WTC11 (cell line): ENCODE measurements around the gene PEAK1.

Source experiments
- ATF3 ChIP-seq: sonication (generic); formaldehyde crosslinking; conservative IDR thresholded peaks from 2 replicates; pipeline ENCODE4 v1.8.1; 2022; ENCODE audit warnings: mild to moderate bottlenecking, missing genetic modification reagents
- CREB1 ChIP-seq: sonication (generic); formaldehyde crosslinking; IDR thresholded peaks from 2 replicates; pipeline ENCODE4 v1.8.0; 2023; ENCODE audit warnings: mild to moderate bottlenecking, missing genetic modification reagents
- ERG ChIP-seq: fragments of 250-450 bp; sonication (Bioruptor Pico); IDR thresholded peaks from 2 replicates; pipeline ENCODE4 v1.8.0; 2021; ENCODE audit warnings: mild to moderate bottlenecking
- IRF2 ChIP-seq: sonication (generic); formaldehyde crosslinking; IDR thresholded peaks from 2 replicates; pipeline ENCODE4 v1.8.0; 2022; ENCODE audit warnings: low read depth, missing genetic modification reagents, borderline replicate concordance
- JUN ChIP-seq: sonication (generic); formaldehyde crosslinking; IDR thresholded peaks from 2 replicates; pipeline ENCODE4 v1.8.0; 2023; ENCODE audit warnings: mild to moderate bottlenecking, missing genetic modification reagents
- KAT7 ChIP-seq: sonication (generic); formaldehyde crosslinking; IDR thresholded peaks from 2 replicates; pipeline ENCODE4 v1.8.1; 2023; ENCODE audit warnings: missing genetic modification reagents, mild to moderate bottlenecking, borderline replicate concordance
- RORB ChIP-seq: fragments of 250-450 bp; sonication (Bioruptor Pico); IDR thresholded peaks from 2 replicates; pipeline ENCODE4 v1.9.0; 2021; ENCODE audit warnings: mild to moderate bottlenecking
- TEAD4 ChIP-seq: sonication (generic); formaldehyde crosslinking; IDR thresholded peaks from 2 replicates; pipeline ENCODE4 v1.8.0; 2022; ENCODE audit warnings: mild to moderate bottlenecking, missing genetic modification reagents
- TF ChIP-seq, protein P1 (sequence below): fragments of 200-600 bp; IDR thresholded peaks from 2 replicates; pipeline ENCODE4 v1.8.0; 2022; ENCODE audit warnings: antibody characterized with exemption
- TF ChIP-seq, protein P2 (sequence below): sonication (generic); formaldehyde crosslinking; IDR thresholded peaks from 2 replicates; pipeline ENCODE4 v1.8.0; 2022; ENCODE audit warnings: mild to moderate bottlenecking, missing genetic modification reagents
- TF ChIP-seq, protein P3 (sequence below): sonication (generic); formaldehyde crosslinking; IDR thresholded peaks from 2 replicates; pipeline ENCODE4 v1.8.1; 2023; ENCODE audit warnings: mild to moderate bottlenecking, missing genetic modification reagents

- TF ChIP-seq, protein P1, sequence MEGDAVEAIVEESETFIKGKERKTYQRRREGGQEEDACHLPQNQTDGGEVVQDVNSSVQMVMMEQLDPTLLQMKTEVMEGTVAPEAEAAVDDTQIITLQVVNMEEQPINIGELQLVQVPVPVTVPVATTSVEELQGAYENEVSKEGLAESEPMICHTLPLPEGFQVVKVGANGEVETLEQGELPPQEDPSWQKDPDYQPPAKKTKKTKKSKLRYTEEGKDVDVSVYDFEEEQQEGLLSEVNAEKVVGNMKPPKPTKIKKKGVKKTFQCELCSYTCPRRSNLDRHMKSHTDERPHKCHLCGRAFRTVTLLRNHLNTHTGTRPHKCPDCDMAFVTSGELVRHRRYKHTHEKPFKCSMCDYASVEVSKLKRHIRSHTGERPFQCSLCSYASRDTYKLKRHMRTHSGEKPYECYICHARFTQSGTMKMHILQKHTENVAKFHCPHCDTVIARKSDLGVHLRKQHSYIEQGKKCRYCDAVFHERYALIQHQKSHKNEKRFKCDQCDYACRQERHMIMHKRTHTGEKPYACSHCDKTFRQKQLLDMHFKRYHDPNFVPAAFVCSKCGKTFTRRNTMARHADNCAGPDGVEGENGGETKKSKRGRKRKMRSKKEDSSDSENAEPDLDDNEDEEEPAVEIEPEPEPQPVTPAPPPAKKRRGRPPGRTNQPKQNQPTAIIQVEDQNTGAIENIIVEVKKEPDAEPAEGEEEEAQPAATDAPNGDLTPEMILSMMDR, result no peak
- TF ChIP-seq JUN (CRISPR knock-in tag), result no peak
- TF ChIP-seq, protein P2, sequence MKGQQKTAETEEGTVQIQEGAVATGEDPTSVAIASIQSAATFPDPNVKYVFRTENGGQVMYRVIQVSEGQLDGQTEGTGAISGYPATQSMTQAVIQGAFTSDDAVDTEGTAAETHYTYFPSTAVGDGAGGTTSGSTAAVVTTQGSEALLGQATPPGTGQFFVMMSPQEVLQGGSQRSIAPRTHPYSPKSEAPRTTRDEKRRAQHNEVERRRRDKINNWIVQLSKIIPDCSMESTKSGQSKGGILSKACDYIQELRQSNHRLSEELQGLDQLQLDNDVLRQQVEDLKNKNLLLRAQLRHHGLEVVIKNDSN (CRISPR knock-in tag), result no peak
- TF ChIP-seq KAT7 (CRISPR knock-in tag), result no peak
- no peak for TF ChIP-seq ERG (CRISPR knock-in tag)
- TF ChIP-seq, protein P3, sequence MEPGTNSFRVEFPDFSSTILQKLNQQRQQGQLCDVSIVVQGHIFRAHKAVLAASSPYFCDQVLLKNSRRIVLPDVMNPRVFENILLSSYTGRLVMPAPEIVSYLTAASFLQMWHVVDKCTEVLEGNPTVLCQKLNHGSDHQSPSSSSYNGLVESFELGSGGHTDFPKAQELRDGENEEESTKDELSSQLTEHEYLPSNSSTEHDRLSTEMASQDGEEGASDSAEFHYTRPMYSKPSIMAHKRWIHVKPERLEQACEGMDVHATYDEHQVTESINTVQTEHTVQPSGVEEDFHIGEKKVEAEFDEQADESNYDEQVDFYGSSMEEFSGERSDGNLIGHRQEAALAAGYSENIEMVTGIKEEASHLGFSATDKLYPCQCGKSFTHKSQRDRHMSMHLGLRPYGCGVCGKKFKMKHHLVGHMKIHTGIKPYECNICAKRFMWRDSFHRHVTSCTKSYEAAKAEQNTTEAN (CRISPR knock-in tag), result no peak
- no peak for TF ChIP-seq ATF3
- TF ChIP-seq CREB1 (CRISPR knock-in tag), result no peak
- TF ChIP-seq TEAD4 (CRISPR knock-in tag), result no peak
- no peak for TF ChIP-seq IRF2 (CRISPR knock-in tag)
- no peak for TF ChIP-seq RORB (CRISPR knock-in tag)
Measured at GRCh38 chr15:77416954-77417353, 3.0 kb downstream of the PEAK1 start.
